ENCODE data around the gene S100A10.

DNA sequence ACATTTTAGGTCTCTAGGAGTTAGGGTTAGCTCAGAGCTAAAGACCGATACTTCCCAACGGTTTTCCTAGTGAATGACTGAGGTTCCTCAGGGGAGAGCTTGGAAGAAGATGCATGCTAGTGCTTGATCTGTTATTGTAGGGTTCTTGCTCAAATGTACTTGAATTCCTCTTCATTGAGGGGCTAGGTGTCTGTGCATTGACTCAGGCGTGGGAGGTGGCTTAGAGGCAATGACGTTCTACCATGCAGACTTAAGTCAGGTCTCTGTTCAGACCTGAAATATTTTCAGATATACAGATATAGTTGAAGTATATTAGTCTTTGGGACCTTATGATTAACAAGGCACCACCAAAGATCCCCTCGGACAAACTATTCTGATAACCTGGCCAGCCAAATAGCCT lies 23.5 kb downstream of the S100A10 start:
- TF ChIP-seq, protein P1, sequence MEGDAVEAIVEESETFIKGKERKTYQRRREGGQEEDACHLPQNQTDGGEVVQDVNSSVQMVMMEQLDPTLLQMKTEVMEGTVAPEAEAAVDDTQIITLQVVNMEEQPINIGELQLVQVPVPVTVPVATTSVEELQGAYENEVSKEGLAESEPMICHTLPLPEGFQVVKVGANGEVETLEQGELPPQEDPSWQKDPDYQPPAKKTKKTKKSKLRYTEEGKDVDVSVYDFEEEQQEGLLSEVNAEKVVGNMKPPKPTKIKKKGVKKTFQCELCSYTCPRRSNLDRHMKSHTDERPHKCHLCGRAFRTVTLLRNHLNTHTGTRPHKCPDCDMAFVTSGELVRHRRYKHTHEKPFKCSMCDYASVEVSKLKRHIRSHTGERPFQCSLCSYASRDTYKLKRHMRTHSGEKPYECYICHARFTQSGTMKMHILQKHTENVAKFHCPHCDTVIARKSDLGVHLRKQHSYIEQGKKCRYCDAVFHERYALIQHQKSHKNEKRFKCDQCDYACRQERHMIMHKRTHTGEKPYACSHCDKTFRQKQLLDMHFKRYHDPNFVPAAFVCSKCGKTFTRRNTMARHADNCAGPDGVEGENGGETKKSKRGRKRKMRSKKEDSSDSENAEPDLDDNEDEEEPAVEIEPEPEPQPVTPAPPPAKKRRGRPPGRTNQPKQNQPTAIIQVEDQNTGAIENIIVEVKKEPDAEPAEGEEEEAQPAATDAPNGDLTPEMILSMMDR (conservative IDR thresholded peaks at IDR 0.05; ENCODE audit: low read depth in 2 of 2): no peak
- TF ChIP-seq STAT1 (IDR thresholded peaks at IDR 0.05; ENCODE audit: unreplicated experiment): no peak
- no peak for TF ChIP-seq NANOG (IDR thresholded peaks at IDR 0.05; ENCODE audit: borderline replicate concordance)
- TF ChIP-seq EZH2phosphoT487 (IDR thresholded peaks at IDR 0.05; ENCODE audit: unreplicated experiment): no peak
- TF ChIP-seq, protein P2, sequence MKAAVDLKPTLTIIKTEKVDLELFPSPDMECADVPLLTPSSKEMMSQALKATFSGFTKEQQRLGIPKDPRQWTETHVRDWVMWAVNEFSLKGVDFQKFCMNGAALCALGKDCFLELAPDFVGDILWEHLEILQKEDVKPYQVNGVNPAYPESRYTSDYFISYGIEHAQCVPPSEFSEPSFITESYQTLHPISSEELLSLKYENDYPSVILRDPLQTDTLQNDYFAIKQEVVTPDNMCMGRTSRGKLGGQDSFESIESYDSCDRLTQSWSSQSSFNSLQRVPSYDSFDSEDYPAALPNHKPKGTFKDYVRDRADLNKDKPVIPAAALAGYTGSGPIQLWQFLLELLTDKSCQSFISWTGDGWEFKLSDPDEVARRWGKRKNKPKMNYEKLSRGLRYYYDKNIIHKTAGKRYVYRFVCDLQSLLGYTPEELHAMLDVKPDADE (IDR thresholded peaks at IDR 0.05): no peak
- no peak for TF ChIP-seq JUNB (IDR thresholded peaks at IDR 0.05; ENCODE audit: unreplicated experiment)
- TF ChIP-seq POLR2AphosphoS5 (IDR thresholded peaks at IDR 0.05; ENCODE audit: low read depth): no peak
- TF ChIP-seq EZH2 (IDR thresholded peaks at IDR 0.05; ENCODE audit: low read depth, unreplicated experiment): no peak
- TF ChIP-seq, protein P3, sequence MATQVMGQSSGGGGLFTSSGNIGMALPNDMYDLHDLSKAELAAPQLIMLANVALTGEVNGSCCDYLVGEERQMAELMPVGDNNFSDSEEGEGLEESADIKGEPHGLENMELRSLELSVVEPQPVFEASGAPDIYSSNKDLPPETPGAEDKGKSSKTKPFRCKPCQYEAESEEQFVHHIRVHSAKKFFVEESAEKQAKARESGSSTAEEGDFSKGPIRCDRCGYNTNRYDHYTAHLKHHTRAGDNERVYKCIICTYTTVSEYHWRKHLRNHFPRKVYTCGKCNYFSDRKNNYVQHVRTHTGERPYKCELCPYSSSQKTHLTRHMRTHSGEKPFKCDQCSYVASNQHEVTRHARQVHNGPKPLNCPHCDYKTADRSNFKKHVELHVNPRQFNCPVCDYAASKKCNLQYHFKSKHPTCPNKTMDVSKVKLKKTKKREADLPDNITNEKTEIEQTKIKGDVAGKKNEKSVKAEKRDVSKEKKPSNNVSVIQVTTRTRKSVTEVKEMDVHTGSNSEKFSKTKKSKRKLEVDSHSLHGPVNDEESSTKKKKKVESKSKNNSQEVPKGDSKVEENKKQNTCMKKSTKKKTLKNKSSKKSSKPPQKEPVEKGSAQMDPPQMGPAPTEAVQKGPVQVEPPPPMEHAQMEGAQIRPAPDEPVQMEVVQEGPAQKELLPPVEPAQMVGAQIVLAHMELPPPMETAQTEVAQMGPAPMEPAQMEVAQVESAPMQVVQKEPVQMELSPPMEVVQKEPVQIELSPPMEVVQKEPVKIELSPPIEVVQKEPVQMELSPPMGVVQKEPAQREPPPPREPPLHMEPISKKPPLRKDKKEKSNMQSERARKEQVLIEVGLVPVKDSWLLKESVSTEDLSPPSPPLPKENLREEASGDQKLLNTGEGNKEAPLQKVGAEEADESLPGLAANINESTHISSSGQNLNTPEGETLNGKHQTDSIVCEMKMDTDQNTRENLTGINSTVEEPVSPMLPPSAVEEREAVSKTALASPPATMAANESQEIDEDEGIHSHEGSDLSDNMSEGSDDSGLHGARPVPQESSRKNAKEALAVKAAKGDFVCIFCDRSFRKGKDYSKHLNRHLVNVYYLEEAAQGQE (IDR thresholded peaks at IDR 0.05; ENCODE audit: unreplicated experiment): no peak
